CD4-positive, alpha-beta T cell treated with Interleukin-17A for 4 hours (primary cell): ENCODE data around the gene SORL1.
"Not testable (repeated sequence)": the region's sequence is repeated elsewhere in the genome, so short reads cannot be mapped to it uniquely, and the experiment has no call there.

Experiments
- DNase-seq: peaks from one replicate; pipeline ENCODE4 v3.0.0-alpha.2; 2020; ENCODE audit warnings: mixed read lengths

Gene SORL1

DNA sequence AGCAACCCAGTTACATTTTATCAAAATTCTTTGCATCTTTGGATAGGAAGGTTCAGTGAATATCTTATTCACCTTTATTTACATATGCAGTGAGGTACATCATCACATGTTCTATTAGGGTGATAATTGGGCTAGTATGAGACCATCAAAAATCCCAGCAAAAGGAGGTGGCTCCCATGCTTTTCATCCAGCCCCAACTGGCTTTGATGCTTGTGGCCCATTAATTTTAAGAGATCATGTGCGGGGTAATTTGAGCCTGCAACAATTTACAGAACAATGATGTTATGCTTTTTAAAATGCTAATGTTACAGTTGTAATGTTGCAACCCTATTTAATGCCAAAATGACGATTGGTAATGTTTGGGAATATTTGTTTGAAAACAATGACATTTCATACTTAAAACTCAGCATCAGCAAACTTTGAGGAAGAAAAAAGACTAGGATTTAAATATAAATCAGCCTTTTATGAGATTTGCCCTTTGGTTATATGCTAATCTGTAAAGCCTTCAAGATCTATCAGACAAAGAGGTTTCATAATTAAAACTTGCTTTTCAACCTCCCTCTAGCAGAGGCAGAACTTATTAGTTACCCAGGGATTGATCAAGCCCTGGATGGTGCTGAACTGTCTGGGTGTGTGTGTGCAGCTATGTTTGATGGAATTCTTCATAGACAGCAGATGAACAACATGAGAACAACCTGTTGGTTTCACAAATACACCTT lies 184.1 kb downstream of the SORL1 start:
- DNase-seq: no peak

DNA sequence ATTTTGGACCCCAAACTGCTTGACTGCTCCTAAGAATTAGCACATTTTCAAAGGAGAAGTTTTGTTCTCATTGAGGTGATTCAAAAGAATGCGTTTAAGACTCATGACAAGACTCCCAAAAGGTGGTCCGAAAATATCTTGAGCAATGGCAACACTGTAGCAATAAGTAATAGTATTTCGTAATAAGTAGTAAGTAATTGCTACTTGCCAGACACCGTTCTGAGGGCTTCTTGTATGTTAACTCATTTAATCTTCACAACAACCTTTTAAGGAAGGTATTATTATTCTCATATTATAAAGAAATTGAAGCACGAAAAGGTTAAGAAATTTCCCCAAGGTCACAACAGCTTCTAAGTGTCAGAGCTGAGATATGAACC lies 184.7 kb downstream of the SORL1 start:
- DNase-seq: no peak

DNA sequence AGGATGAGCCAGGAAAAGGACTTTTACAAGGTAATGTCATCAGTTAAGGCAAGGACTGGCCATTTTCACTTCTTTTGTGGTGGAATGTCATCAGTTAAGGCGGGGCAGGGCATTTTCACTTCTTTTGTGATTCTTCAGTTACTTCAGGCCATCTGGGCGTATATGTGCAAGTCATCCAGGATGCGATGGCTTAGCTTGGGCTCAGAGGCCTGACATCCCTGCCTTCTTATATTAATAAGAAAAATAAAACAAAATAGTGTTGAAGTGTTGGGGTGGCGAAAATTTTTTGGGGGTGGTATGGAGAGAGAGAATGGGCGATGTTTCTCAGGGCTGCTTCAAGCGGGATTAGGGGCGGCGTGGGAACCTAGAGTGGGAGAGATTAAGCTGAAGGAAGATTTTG lies 185.5 kb downstream of the SORL1 start:
- not testable (repeated sequence) for DNase-seq

DNA sequence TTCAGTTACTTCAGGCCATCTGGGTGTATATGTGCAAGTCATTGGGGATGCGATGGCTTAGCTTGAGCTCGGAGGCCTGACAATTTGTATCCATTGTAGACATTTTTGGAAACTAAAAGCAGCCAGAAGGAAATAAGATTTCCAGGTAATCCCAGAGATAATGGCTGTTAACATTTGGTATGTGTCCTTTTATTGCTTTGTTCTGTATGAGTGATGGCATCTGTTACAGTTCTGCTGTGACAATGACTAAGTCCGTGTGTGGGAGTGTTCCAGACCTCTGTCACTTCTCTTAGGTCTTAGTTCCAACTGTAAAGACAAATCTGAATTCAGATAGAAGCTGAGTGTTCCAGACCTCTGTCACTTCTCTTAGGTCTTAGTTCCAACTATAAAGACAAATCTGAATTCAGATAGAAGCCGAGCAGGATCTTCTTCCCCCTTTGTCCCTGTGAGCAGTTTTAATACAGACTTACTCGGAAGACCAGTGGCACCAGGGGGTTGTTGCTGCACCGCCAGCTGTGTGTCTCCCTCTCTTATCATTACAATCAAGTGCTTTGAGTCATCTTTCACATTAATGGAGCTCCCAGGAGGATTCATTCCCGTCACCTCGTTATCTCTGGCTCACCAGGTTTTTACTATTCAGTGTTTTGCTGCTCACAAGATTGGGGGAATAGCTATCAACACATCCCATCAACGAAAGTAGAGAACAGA lies 191.5 kb downstream of the SORL1 start:
- DNase-seq: no peak

DNA sequence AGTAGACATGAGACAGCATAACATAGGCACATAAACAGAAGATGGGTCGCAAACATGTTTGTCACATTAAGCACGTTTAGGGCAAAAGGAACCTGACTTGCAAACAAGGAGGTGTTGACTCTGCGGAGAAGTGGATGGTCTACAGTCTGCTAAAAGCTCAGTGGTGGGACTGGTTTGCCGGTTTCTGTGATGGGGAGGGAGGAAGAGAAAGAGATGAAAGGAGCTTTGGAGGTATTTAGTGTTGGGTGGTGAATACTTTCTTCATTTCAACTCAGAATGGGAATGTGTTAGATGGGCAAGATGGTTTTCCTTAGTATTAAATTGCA lies 192.0 kb downstream of the SORL1 start:
- DNase-seq: no peak

DNA sequence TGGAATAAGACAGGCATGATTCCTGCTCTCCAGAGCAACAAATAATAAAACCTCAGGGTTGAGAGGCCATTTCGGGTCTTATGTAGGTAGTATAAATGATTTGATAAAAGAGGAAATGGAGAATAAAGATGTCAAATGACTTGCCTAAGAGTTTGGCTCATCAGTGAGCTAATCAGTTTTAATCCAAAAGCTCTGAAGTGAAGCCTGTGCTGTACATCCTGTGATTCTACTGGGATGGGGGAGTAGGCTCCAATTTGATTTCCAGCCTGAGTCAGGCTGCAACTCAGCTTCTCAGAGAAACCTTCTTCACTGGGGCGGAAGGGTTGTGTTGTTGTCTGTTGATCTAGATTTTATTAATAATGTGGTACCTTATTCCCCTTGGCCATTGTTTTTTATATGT lies 192.9 kb downstream of the SORL1 start:
- DNase-seq: no peak

DNA sequence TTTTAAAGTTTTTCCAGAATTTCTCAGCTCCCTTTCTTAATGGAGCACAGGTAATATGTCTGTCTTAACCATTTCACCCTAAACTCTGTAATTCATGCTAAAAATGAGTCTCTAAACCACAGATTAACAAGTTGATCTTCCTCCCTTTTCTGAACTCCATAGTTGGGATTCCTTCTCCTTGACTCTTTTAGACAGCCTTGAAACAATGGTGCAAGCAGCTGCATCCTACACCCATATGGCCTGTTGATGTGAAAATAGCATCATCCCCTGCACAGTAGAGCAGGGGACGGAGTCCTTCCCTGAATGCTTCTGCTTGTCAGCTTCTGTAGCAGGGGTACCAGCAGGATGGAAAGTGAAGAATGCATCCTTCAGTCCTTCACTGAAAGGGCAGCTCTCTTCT lies 193.5 kb downstream of the SORL1 start:
- no peak for DNase-seq

DNA sequence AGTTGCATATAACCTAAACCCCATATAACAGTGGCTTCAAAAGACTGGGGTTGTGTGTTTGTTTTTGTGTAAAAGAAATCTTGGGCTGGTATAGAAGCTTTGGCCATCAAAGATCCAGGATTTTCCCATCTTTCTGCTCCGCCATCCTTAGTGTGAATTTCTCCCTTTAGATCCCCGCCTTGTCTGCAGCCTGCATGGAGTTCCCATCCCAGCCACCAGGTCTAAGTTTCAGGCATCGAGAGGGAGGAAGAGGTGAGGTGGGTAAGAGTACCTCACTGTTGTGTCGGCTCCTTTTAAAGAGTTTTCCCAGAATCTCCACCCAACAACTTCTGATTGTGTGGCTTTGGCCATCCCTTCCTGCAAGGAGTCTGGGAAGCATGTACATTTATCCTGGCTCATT lies 196.2 kb downstream of the SORL1 start:
- DNase-seq: no peak

DNA sequence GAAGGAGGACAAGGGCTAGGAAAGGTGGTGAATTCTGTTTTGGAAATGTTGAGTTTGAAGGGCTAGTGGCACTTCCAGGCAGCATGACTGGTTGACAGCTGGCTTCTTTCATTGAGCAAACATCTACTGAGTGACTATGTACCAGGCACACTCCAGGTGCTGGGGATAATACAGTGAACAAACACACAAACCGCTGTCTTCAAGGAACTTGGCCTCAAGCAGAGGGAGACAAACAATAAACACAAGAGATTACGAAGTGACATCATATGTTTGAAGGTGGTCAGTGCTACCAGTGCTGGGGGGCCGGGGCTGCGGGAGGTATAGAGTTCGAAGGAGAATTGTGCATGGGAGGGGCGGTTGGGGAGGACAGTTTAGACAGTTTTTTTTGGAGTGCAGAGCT lies 197.7 kb downstream of the SORL1 start:
- no peak for DNase-seq

DNA sequence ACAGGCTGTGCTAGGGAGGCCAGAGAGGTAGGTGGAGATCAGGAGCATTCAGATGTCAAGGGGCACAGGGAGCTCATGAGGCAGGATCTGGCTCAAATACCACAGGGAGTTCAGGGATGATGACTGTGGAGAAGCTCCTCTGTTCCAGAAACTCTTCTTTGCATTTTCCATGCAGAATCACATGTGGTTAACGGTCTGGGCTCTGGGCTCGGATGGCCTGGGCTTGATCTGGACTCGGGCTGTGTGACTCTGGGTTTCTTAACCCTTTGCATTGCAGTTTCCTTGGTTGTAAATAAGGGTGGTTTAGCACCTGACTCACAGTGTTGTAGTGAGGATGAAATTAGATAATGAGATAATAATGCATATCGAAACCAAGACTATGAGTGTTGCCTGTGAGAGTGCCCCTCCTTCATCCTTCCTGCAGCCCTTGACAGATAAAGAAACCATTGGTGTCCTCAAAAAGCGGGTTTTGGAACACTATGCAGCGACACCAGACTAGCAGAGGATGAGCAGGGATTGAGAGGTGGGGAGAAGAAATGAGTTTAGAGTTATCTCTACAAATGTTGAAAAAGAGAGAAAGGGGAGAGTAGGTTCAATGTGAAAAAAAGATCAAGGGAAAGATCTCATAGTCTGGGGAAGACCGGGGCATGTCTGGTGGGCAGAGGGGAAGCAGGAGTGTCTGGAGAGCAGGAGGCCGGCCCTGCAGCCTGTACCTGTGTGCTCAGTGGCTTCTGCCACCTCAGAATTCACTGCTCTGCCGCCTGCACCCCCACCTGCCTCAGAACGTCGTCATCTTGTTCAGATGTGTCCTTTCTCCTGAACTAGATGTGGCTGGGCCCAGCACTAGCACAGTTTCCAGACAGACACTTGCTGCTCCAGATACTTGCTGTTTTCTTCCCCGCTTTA lies 198.5 kb downstream of the SORL1 start:
- DNase-seq: peak; percentile 18

DNA sequence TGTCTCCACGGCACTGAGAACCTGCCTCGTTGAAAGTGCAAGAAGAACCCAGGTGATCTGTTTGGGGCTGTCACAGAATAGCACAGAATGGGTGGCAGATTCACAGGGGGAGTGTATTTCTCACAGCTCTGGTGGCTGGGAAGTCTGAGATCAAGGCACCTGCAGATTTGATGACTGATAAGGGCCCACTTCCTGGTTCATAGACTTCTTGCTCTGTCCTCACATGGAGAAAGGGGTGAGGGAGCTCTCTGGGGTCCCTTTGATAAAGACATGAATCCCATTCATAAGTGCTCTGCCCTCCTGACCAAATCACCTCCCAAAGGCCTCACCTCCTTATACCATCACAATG lies 199.1 kb downstream of the SORL1 start:
- DNase-seq: peak; percentile 18

DNA sequence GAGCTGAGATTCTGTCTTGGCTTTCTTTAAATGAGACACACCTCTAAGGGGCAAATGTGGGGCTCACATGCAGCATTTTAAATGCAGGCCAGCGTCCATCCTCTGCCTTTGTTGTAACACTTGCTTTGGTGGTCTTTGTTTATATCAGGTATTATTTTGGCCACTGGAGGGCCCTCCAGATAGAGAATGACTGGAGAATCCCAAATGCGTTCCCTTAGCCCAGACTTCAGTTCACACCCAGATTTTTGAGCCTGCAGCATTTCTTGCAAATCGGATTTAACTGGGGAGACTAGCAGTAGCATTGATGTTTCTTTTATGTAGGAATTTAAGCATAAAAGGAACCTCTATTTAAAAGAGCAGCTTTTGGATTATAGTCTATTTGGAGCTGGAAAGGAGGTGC lies 200.9 kb downstream of the SORL1 start:
- no peak for DNase-seq

DNA sequence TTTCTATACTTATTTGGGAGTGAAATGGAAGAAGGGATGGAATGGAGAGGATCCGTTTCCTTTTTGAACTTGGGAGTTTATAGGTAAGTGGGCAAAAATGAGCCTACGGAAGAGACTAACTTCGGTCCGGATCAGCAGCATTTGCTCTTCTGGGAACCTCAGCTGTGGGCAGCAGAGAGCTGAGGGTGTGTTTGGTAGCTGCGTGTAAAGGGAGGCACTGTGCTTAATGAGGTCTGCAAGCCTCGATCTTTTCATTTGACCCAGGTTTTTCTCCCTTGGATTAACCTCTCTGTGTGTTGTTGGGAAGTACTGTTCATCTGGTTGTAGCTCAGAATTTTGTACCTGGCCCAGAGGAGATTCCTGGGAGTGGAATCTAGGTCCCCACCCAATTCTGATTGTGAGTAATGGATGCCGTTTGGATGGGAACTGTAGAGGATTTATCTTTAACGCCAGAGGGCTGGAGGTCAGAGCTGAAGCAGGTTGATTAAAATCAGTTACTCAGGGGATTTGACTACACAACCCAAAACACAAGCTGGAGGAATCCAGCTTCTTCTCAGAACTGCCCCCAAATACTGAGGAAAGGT lies 202.2 kb downstream of the SORL1 start:
- DNase-seq: no peak

DNA sequence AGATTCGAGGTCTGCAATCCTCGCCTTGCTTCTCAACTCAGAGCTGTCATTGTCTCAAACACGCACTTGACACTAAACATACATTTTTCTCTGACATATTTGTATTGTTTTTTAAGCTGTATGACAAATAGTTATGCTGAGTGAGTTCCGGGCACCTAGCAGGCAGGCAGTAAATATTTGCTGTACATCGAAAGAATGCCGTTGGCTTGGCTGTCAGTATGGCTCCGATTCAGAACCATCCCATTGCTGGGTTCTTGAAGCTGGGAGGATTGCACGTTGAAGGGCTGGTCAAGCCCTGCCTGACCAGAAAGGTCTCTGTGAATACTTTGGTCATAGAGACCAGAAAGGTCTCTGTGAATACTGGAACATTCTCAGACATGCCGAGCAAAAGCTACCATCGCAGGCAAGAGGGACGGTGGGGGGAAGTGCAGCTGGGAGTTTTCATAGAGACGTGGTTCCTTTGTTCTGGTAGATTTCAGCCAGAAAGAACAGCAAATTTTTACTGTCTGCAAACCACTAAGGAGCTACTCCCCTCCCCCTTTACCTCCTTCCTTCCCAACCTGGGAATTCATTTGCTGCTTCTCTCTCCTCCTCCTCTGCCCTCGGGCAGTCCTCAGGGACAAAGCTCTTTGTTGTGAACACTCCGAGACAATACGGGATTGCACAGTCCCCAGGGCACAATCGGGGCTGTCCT lies 202.9 kb downstream of the SORL1 start:
- no peak for DNase-seq

DNA sequence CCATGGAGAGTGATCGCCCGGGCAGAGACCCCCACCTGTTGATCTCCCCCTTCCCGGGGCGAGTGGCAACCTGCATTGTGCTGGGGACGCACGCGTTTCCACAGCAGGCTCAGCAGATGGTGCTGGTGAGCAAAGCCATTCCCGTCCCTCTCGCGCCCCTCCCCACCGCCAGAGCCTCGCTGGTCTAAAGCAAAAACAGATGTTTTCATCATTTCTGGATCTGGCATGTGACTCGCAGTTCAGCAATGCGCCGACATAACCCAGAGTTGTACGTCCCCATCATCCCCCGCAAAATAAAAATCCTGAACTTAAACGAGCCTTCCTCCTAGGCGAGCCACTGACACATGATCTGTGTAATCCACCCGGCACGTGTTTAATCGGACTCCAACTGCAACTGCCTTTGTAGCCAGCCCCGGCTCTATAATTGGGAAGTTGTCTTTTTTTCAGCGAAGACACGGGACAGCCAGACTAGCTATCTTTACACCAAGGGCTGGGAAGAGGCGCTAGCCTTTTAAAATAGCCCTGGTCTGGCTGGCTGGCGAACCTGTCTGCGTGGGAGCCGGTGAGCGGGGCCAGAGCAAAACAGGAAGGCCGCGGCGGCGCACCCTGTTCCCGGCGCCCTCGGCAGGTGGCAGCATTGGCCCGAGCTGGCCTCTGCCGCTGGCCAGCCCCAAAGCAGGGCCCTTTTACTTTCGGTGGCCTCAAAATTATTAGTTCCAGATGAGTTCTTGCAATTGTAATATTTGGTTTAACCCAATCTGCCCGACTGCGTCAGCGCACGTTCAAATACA lies 203.6 kb downstream of the SORL1 start:
- DNase-seq: peak; percentile 75

DNA sequence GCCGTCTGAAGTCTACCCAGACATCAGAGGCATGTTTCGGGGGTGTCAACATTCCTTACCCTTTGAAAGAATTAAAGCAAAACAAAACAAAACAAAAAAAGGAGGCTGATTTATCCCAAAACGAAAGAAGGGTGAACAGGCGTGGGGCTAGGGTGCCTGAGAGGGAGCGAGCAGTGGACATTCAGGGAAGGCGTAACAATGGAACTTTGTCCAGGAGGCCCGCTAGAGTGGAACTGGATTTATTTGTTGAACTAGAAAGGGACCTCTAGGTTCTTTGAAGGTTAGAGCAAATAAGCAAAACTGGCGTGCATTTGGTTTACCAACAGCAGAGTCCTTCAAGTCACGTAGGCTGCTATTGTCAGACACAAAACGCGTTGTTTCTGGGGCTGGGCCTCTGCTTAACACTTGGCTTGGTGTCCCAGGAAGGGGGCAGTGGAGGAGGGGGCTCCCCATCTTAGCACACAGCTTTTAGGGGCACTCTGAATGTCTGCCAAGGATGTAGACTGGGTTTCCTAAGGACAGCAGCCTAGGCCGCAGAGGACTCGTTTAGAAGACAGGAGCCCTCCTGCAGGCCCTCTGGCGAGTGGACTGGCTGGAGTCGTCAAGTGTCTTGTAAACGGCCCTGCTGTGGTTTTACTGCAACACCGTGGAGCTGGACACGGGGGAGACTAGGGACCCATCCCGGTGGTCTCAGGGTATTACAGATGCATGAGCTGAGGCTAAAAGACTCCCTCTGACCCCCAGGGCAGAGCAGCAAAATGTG lies 204.4 kb downstream of the SORL1 start:
- no peak for DNase-seq

DNA sequence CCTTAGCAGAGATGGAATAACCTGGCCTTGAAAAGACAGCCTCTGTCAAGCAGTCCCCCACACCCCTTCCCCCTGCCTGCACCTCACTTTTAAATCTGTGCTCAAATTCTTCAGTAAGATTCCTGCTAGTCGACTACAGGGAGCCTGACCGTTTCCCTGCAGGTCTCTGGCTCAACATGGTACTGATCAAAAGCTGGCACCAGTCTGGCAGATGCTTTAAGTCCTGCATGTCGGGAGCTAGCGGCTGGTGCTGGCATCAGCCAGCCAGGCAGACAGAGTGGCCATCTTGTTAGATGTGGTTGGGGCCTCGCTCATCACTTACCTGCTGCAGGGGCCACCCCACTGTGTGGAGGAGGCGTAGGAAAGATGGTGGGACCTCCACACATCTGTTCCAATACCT lies 205.0 kb downstream of the SORL1 start:
- no peak for DNase-seq

DNA sequence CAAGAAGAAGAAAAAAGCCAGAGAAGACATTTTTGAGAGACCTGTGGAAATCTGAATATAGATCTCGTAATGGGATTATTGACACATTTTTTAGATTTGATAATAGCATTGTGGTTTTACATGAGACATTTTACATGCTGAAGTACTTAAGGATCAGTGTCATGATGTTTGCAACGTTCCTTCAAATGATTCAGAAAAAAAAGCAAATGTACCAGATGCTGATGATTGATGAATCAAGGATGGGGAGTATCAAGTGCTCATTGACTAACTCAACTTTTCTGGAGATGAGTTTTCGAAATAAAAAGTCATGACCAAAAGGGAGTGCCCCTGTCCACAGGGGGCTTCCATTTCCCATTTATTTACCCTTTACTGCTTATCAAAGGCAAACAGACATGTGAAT lies 207.7 kb downstream of the SORL1 start:
- DNase-seq: no peak

DNA sequence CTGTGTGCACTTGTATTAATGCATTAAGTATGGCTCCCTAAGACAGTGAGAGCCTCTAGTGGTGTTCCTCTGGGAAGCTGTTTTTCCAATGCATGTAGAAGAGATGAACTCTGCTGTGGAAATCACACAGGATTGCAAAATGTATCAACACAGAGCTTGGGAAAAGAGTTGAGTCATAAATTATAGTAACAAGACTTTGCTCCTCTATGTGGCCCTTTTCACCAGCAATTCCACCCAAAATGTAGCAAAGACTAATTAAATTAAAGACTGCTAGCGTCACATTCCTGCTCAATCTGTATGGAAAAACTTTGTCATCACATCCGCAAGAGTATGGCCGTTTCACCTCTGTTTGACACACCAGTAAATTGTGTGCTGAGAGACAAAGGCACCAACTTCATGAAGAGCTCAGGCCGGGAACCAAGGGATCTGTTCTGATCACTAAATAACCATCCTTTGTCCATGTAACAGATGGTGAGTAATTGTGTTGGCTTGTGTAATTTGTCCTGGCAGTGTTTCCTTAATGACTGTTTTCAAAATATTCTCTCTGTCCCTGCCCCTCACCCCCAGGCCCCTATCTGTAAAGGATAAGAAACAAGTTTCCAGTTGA lies 209.9 kb downstream of the SORL1 start:
- no peak for DNase-seq

DNA sequence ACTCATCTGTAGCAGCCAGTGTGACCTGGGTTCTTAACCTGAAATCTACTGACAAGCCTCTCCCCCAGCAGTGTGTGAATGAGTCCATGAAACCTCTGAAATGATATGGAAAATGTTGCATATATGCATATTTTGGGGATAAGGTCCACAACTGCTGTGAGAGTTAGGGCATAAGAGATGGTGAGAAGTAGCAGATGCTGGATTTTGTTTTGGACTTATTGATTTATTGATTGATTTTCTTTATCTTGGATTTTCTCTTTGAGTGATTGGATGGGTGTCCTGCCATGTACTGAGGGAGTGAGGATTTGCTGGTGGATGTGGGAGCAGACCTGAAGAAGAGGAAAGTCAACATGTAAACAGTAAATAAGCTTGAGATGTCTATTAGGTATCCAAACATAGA lies 212.0 kb downstream of the SORL1 start:
- no peak for DNase-seq
